Measurements from ENCODE around the gene RPS19. TPM values are rescaled to one million over a fixed set of nuclear protein-coding genes. Genes with fewer than 3 reads are reported as not detected.

RPS19 gene
- total RNA-seq, 1 donor from 2014 or later: 2,232 TPM

DNA sequence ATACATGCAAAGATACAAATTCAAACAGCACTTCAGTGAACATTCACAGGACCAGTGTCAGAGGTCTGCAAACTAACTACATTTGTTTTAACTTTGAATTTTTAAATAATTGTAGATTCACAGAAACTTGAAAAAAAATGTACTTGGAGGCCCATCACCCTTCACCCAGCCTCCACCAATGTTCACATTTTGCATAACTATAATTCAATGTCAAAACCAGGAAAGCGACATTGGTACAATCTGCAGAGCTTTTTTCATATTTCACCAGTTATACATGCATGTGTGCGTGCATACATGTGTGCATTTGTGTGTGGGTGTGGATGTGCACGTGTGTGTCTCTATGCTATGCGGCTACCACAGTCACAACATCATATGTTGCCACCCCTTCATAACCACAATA, 44.8 kb upstream of the RPS19 start:
- Mint-ChIP-seq H3K27me3 (peaks cover 7% of the 10 kb centered on the region), H3K4me1 (ENCODE audit: low read depth) (no peaks in the 10 kb centered on the region), H3K27ac (no peak overlapping the region), H3K9me3 (ENCODE audit: low read depth) (peaks cover 14% of the 10 kb centered on the region), H3K4me3 (ENCODE audit: low read depth) (no peak overlapping the region), H3K36me3 (ENCODE audit: insufficient read depth) (no peaks in the 10 kb centered on the region)
- no peak for TF ChIP-seq CTCF (IDR thresholded peaks at IDR 0.05; ENCODE audit: unreplicated experiment)
- no peak for DNase-seq (ENCODE audit: low spot score, unreplicated experiment)

DNA sequence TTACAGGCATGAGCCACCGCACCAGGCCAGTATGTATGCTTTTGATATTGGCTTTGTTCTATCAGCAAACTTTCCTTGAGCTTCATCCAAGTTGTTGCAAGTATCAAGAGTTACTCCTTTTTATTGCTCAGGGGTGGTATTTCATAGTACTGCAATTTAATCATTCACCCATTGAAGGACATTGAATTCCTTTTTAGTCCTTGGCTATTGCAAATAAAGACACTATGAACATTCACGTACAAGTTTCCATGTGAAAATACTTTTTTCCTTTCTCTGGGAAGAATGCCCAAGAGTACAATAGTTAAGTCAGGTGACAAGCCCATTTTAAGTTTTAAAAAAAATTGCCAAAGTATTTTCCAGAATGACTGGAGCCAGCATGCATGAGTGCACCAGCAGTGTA, 43.3 kb upstream of the RPS19 start:
- H3K9me3 Mint-ChIP-seq (ENCODE audit: low read depth): peaks cover 14% of the 10 kb centered on the region
- H3K4me1 Mint-ChIP-seq (ENCODE audit: low read depth): no peaks in the 10 kb centered on the region
- no peaks in the 10 kb centered on the region for H3K36me3 Mint-ChIP-seq (ENCODE audit: insufficient read depth)
- H3K27ac Mint-ChIP-seq: no peak overlapping the region
- no peak for DNase-seq (ENCODE audit: low spot score, unreplicated experiment)
- TF ChIP-seq CTCF (IDR thresholded peaks at IDR 0.05; ENCODE audit: unreplicated experiment): no peak
- H3K27me3 Mint-ChIP-seq: peaks cover 10% of the 10 kb centered on the region
- H3K4me3 Mint-ChIP-seq (ENCODE audit: low read depth): no peak overlapping the region

- Mint-ChIP-seq H3K36me3 (ENCODE audit: insufficient read depth) (no peaks in the 10 kb centered on the region), H3K27ac (peak overlapping the region; percentile 41), H3K27me3 (peaks cover 21% of the 10 kb centered on the region), H3K4me1 (ENCODE audit: low read depth) (no peaks in the 10 kb centered on the region), H3K9me3 (ENCODE audit: low read depth) (peaks cover 12% of the 10 kb centered on the region), H3K4me3 (ENCODE audit: low read depth) (no peak overlapping the region)
- no peak for DNase-seq (ENCODE audit: low spot score, unreplicated experiment)
- peak; percentile 53 for TF ChIP-seq CTCF (IDR thresholded peaks at IDR 0.05; ENCODE audit: unreplicated experiment)
Measured at GRCh38 chr19:41821003-41821735, 38.9 kb upstream of the RPS19 start.

DNA sequence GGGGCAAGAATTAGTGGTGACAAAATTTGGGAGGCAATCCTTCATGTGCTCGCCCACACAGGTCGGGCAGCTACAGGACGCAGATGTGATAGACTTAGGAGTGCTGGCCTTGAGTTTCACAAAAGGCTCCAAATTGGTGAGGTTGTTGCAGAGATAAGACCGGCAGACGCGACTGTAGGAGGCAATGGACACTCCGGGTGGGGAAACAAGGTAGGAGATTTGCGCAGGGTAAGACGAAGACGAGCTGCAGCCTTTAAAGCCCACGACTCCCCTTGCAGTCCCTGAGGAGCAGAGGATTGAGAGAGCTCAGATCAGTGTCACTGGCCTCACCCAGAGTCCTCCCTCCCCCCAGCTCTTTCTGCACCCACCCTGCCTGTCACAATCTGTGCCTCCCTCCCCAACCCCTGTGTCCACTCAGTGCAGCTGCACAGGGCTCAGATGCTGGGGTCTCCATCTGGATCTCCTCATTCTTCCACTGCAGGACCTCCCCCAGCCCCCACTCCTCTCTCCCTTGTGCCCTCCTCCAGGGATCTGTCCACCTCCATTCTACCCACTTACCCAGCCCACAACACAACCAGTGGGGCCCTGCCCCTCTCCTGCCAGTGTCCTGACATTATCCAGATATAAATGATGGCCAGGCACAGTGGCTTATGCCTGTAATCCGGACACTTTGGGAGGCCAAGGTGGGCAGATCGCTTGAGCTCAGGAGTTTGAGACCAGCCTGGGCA, 21.9 kb upstream of the RPS19 start:
- TF ChIP-seq CTCF (IDR thresholded peaks at IDR 0.05; ENCODE audit: unreplicated experiment): no peak
- H3K4me1 Mint-ChIP-seq (ENCODE audit: low read depth): no peaks in the 10 kb centered on the region
- no peaks in the 10 kb centered on the region for H3K9me3 Mint-ChIP-seq (ENCODE audit: low read depth)
- H3K4me3 Mint-ChIP-seq (ENCODE audit: low read depth): no peak overlapping the region
- H3K36me3 Mint-ChIP-seq (ENCODE audit: insufficient read depth): no peaks in the 10 kb centered on the region
- DNase-seq (ENCODE audit: low spot score, unreplicated experiment): no peak
- peaks cover 32% of the 10 kb centered on the region for H3K27me3 Mint-ChIP-seq
- H3K27ac Mint-ChIP-seq: no peak overlapping the region

DNA sequence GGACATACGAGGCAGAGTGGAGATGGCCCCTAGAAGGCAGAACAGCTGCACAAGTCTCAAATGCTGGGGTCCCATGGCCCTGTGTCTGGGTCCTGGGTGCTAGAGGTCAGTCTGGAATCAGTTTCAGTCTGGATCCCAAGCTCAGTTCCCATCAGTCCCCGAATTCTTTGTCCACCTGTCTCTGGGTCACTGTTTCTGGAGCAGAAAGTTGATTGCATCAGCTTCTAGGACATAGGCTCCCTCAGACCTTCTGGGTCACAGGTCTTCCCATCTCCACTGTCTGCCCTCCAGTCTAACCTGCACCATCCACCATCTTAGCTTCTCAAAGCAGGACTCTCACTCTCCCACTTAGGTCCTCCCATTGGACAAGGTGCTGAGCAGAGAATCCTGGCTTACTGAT, 20.8 kb upstream of the RPS19 start:
- Mint-ChIP-seq H3K27ac (no peak overlapping the region), H3K9me3 (ENCODE audit: low read depth) (no peaks in the 10 kb centered on the region), H3K4me1 (ENCODE audit: low read depth) (no peaks in the 10 kb centered on the region), H3K36me3 (ENCODE audit: insufficient read depth) (no peaks in the 10 kb centered on the region), H3K27me3 (peaks cover 40% of the 10 kb centered on the region), H3K4me3 (ENCODE audit: low read depth) (no peak overlapping the region)
- TF ChIP-seq CTCF (IDR thresholded peaks at IDR 0.05; ENCODE audit: unreplicated experiment): no peak
- DNase-seq (ENCODE audit: low spot score, unreplicated experiment): no peak
